GM18867 (cell line): ENCODE results near the gene KBTBD13.
"Not testable (repeated sequence)": the region's sequence is repeated elsewhere in the genome, so short reads cannot be mapped to it uniquely, and the experiment has no call there.

Experiments used
- ATAC-seq: cut with Tn5 transposase; IDR thresholded peaks from one replicate; pipeline ENCODE4 v1.9.1; 2021; ENCODE audit warnings: mild to moderate bottlenecking, moderate library complexity; ENCODE audit not compliant: unreplicated experiment

Gene KBTBD13

DNA sequence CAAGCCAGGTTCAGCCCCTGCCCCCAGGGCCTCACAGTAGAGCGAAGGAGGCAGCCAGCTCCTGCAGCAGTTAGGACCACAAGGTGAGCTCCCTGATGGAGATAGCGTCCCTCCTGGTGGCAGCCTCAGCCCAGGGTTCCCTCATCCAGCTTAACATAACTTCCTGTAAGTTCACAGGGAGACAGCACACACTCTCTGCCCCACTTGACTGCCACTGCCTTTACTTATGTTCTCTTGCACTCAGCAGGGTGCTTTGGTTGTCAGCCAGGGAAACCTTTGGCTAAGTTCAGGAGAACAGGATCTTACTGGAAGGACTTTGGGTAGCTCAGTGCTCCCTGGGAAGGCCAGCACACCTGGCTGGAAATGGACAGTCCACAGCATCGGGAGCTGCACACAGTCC, 10.9 kb downstream of the KBTBD13 start:
- ATAC-seq = no peak

GRCh38 chr15:65087873-65088642, 11.5 kb downstream of the KBTBD13 start:
- ATAC-seq = no peak

DNA sequence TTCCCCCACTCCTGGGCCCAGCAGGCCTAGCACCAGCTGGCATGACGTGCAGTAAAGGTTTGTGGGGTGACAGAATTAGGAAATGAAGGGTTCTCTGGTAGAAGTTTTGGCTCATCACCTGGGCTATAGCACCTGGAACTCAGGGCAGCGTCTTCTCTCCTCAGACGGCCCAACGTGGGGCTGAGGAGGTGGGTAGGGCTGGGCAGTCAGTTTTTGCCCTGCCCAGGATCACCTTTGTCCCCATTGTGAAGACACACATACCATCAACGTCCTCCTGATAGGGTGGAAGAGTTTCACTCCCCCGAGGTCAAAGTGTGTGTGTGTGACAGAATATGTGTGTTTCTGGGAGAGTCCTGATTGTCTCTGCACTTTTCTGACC, 12.1 kb downstream of the KBTBD13 start:
- ATAC-seq = no peak

DNA sequence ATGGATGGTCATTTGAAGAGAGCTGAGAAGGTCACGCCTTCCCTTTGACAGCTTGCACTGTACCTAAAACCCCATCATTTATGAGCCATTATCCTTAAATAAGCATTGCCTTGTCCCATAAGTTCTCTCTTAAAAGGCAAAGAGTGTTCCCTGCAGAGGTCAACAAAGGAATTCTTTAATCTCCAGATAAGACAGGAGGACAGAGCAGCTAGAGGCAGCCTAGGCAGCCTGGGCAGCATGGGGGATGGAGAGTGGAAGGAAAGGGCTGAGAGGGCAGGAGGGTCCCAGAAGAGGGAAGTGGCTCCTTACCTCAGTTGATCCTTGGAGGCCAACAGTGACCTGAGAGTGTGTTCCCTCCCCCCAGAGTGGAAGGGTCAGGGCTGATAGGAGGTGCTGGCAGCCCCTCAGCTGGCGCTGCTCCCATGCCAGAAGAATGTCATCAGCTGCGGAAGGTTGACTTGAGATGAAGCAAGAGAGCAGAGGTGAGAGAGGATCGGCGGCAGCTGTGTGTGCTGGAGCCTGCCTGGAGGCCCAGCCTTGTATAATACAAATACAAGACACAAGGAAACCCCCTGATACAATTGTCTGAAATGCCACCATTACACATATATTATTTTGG, 12.8 kb downstream of the KBTBD13 start:
- no peak for ATAC-seq

GRCh38 chr15:65091946-65092770, 15.6 kb downstream of the KBTBD13 start:
- ATAC-seq = no peak

- no peak for ATAC-seq
Measured at GRCh38 chr15:65092911-65093792, 16.6 kb downstream of the KBTBD13 start.

DNA sequence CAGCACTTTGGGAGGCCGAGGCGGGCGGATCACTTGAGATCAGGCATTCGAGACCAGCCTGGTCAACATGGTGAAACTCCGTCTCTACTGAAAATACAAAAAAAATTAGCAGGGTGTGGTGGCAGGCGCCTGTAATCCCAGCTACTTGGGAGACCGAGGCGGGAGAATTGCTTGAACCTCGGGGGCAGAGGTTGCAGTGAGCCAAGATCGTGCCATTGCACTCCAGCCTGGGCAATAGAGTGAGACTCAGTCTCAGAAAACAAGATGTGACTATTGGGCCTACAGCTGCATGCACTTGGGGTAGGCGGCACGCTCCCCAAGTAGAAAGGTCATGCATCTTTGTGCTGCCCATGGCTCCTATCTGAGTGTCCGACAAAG, 17.2 kb downstream of the KBTBD13 start:
- ATAC-seq = not testable (repeated sequence)

- ATAC-seq = no peak
Measured at GRCh38 chr15:65094294-65094995, 17.9 kb downstream of the KBTBD13 start.

DNA sequence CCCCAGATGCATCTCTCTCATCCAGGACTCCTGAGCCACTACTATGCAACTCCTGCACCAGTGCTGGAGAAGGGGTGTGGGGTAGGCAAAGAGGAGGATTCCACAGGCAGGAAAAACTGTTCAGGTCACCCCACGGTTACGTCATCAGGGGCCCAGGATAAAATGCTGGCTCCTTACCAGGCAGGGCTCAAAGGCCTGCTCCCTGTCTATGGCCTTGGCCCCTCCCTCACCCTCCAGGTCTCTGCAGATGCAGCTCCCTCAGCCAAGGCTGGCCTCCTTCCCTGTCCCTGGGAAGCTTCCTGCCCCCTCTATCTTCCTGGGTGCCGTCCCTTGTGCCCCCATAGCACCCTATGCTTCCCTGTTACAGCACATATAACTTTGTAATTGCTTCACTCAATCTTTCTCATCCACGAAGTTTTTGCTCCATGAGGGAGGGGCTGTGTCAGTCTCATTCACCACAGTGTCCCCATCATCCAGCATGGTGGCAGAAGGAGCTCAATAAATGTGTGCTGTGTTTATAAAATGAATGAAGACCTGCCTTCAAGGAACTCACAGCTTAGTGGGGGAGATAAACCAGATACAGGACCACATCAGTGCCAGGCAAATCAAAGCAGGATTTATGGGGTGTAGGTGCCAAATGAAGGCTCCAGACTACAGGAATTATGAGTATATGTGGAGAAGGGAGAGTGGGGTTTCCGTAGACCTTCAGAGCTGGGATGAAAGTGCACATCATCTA, 18.6 kb downstream of the KBTBD13 start:
- ATAC-seq = no peak

- ATAC-seq = no peak
Measured at GRCh38 chr15:65095747-65096104, 19.2 kb downstream of the KBTBD13 start.

- no peak for ATAC-seq
Measured at GRCh38 chr15:65096481-65097385, 20.2 kb downstream of the KBTBD13 start.

- no peak for ATAC-seq
Measured at GRCh38 chr15:65097651-65098263, 21.2 kb downstream of the KBTBD13 start.

- ATAC-seq = no peak
Measured at GRCh38 chr15:65099336-65099735, 22.8 kb downstream of the KBTBD13 start.

GRCh38 chr15:65099801-65100200, 23.3 kb downstream of the KBTBD13 start:
- ATAC-seq = not testable (repeated sequence)

DNA sequence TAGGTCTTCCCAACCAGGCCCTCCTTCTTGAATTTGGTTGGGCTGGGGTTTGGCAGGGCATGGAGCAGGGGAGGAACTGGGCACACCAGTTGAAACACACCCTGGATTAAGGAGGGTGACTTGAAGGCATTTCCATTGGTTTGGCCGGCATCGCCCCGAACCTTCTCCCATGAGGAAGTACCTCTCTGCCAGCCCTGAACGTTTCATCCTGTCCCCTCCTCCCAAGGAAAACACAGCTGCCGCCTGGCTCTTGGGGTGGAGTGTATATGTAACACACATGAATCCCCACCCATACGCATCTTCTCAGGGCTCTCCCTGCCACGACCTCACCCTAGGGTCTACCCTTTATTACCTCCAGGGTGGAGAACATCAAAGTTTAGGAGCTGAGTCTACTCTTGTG, 23.9 kb downstream of the KBTBD13 start:
- ATAC-seq = no peak

- ATAC-seq = no peak
Measured at GRCh38 chr15:65101411-65101890, 24.9 kb downstream of the KBTBD13 start.

DNA sequence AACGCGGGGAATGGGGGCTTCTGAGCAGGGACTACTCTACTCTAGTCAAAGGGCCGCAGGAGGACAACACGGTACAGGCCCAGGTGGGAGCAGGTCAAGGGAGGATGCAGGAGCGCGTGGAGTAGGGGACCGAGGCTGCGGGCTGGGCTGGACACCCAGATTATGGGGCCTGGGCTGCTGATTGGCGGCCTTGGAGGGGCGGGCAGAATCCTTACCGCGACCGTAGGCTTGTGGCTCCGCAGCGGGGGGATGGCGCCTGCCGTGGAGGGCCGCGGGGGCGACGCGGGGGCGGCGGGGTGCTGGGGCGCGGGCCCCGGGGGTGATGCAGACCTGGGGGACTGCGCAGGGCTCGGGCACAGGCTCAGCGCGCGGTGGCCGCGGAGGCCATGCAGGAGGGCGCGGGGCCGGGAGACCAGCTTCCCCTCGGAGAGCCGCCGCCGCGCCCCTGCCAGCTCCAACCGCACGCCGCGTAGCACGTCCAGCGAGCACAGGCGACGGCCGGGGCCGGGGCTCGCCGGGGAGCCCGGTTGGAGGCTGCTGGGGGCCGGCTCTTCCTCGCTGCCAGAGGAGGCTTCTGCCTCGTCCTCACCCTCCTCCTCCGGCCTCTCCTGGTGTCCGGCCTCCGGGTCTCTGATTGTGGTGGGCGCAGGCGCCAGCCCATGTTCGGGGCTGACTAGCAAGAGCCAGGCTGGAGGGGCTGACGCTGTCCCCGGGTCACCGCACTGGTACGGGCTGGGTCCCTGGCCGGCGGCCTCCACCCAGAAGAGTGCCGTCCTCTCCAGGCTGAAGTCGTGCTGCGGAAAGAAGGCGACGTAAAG, 25.6 kb downstream of the KBTBD13 start:
- no peak for ATAC-seq
